GM10248 (cell line): ENCODE results near the gene PBX2.
"Not testable (repeated sequence)": the region's sequence is repeated elsewhere in the genome, so short reads cannot be mapped to it uniquely, and the experiment has no call there.

Experiments
- CTCF ChIA-PET: fragments of 300-600 bp; sonication (Branson Sonifier 250); formaldehyde crosslinking; extraction: SDS; loops from one replicate; lab custom pipeline; 2021; ENCODE audit warnings: antibody characterized with exemption; lab: Yijun Ruan, JAX
- POLR2A ChIA-PET: fragments of 350-650 bp; sonication (Branson Sonifier 250); formaldehyde crosslinking; extraction: SDS; loops from one replicate; lab custom pipeline; 2020; ENCODE audit warnings: antibody characterized with exemption; lab: Yijun Ruan, JAX
- DNase-seq: peaks from one replicate; pipeline ENCODE4 v3.0.0; 2012; ENCODE audit errors: extremely low spot score
- TF ChIP-seq, protein P1 (sequence below): IDR thresholded peaks from 2 replicates; pipeline ENCODE4 v1.5.1; 2012; ENCODE audit warnings: mild to moderate bottlenecking, low read depth; ENCODE audit errors: extremely low read depth, missing control alignments, control extremely low read depth

PBX2 gene

DNA sequence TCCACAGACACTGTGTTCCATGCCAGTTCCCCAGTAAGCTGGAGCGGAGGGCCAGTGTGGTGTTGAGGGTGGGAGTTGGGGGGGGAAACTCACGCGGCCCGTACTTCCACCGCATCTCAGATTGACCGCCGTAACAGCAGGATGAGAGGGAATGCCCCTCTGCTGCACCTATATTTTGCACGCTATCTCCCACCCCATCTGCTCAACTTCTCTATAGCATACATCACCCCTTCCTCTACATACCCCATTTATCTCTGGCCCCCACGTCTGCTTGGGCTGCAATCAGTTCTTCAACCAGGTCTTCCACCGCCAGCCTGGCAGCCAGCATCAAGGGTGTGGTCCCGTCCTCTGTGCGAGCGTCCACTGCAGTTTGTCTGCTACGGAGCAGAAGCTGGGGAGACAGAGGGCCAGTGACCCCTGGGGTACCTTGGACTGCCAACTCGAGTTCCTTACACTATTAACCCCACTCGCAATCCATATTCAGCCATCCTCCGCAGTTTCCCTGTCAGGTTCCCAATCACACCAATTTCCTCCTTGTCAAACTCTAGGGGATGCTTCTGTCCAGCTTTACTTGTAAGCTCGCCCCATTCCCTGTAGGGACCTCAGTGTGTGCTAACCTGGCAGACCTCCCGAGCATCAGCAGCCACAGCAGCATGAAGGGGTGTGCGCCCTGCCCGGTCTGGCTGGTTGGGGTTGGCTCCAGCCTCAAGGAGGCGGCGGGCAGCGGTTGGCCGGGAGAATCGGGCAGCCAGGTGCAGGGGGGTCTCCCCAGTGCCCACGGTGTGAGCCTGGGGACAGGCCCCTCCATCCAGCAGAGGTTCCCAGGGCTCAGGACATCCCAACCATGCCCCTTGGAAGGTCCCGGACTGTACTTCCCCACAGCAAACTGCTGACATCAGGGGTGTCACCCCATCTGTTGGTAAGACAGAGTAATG is 6.9 kb upstream of the PBX2 start:
- peak; percentile 55 for DNase-seq
- ChIA-PET POLR2A (interaction anchor here (0.7 kb wide), 1 partner anchor 1146 kb away, joined by 5 read pairs; no protein-coding TSS in a partner anchor), CTCF (interaction anchor here (1.5 to 1.6 kb wide), 3 partner anchors 9 to 150 kb away, joined by 4 to 7 read pairs (median 6); no protein-coding TSS in a partner anchor)
- TF ChIP-seq, protein P1, sequence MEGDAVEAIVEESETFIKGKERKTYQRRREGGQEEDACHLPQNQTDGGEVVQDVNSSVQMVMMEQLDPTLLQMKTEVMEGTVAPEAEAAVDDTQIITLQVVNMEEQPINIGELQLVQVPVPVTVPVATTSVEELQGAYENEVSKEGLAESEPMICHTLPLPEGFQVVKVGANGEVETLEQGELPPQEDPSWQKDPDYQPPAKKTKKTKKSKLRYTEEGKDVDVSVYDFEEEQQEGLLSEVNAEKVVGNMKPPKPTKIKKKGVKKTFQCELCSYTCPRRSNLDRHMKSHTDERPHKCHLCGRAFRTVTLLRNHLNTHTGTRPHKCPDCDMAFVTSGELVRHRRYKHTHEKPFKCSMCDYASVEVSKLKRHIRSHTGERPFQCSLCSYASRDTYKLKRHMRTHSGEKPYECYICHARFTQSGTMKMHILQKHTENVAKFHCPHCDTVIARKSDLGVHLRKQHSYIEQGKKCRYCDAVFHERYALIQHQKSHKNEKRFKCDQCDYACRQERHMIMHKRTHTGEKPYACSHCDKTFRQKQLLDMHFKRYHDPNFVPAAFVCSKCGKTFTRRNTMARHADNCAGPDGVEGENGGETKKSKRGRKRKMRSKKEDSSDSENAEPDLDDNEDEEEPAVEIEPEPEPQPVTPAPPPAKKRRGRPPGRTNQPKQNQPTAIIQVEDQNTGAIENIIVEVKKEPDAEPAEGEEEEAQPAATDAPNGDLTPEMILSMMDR: peak; percentile 19

DNA sequence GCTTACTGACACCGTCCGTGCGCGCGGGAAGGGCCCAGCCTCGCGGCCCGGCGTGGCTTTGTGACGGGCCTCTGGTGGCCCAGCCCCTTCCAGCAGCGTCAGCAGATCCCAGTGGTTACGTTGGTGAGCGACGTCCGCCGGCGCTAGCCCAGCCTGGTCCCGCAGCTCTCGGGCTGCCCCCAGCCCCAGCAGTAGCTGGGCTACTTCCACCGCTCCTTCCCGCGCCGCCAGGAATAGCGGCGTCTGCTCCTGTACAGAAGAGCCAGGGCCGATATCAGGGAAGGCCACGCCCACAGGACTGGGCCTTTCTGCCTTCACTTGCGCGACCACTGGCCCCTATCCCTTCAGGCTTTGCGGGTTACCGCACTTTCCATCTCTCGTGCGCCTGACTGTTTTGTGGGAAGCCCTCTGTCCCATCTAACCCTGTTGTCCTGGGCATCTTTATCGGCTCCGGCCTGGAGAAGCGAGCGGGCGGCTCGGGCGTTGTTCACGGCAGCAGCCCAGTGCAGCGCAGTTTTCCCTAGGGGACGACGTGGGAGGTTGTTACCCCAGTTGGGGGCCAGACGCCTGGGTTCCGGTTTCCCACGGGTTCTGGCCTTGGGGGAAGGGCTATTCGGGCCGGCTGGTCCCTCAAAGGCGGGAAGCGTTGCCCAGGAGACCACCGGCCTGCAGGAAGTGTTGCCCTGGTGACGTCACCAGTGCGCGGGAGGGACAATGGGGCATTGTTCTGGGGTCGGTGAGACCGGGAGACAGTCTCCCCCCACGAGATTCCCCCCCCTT is 6.1 kb upstream of the PBX2 start:
- TF ChIP-seq, protein P1: no peak
- DNase-seq: peak; percentile 79
- ChIA-PET CTCF (interaction anchor here (0.7 to 2.2 kb wide), 15 partner anchors 9 to 109 kb away, joined by 3 to 11 read pairs (median 4); partner anchors contain the start of genes AGPAT1, ATF6B and FKBPL), POLR2A (interaction anchor here (0.5 to 0.8 kb wide), 3 partner anchors 68 to 360 kb away, joined by 3 to 8 read pairs (median 7); partner anchors contain the start of genes ATF6B and NEU1)

DNA sequence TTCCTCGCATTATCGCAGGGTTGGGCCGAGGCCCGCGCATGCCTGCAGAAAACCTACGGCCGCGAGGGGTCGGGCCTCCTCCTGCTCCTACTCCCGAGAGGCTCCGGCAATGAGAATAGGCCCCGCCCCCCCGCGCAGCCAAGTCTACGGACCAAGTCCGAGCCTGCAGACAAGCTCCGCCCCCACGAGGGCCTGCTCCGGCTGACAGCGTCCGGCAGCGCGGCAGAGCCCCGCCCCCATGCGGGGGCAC is 5.6 kb upstream of the PBX2 start:
- CTCF ChIA-PET: interaction anchor here (0.7 to 2.2 kb wide), 16 partner anchors 9 to 108 kb away, joined by 3 to 11 read pairs (median 4); partner anchors contain the start of genes AGPAT1, ATF6B and FKBPL
- DNase-seq: peak; percentile 98
- POLR2A ChIA-PET: interaction anchor here (0.5 to 0.8 kb wide), 3 partner anchors 67 to 360 kb away, joined by 3 to 8 read pairs (median 7); partner anchors contain the start of genes ATF6B and NEU1
- TF ChIP-seq, protein P1: peak; percentile 22

DNA sequence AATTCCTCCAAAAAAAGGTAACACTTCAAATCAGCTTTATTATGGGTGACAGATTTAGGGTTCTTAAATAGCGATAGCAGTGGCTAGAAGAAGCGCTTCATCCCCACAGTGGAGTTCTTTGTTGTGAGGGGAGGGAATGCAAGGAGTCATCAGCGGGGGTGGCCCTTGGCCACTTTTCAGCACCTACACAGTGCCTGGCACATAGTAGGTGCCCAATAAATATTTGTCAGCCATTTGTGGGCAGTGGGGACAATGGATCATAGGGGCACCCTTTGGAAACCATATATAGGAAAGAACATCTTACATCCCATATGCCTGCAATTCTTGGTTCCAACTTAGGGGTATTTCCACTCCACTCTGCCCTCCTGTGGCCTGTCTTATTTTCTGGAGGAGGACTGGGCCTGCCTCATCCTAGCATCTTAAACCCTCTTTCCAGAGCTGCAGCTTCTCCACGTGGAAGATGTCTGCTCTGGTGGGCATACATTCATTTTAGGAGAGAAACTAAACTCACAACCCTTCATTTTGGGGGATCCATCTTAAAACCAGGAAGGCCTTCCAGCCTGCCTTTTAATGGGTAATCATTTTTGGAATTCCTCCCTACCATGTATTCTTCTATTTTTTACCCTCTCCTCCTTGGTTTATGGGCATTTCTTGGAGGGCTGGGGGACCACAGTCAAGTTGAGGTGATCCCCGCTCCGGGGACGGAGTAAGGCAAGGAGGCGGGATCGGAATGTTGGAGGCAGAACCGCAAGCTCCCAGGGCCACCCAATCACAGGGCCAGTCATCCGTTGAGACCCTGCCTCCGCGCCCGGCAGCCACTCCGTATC is 5.0 kb upstream of the PBX2 start:
- CTCF ChIA-PET: interaction anchor here (0.7 to 2.2 kb wide), 16 partner anchors 9 to 108 kb away, joined by 3 to 11 read pairs (median 4); partner anchors contain the start of genes AGPAT1, ATF6B and FKBPL

DNA sequence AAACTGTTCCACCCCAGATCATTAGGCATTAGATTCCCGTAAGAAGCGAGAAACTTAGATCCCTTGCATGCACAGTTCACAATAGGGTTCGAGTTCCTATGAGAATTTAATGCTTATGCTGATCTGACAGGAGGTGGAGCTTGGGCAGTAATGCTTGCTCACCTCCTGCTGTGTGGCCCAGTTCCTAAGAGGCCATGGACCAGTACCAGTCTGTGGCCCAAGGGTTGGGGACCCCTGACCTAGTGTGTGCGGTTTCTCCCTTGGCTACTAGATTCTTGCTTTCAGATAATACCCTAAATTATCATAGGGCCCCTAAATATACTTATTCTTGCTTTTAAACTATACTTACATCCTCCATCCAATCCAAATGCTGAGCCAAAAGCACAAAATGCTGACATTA is 4.4 kb upstream of the PBX2 start:
- TF ChIP-seq, protein P1: no peak
- ChIA-PET POLR2A (no interaction called here), CTCF (interaction anchor here (1.0 to 2.2 kb wide), 5 partner anchors 10 to 75 kb away, joined by 3 to 11 read pairs (median 4); partner anchors contain the start of genes ATF6B and FKBPL)
- no peak for DNase-seq

More for the DNA sequence above, 5.0 kb upstream of the PBX2 start:
- no peak for DNase-seq
- POLR2A ChIA-PET: interaction anchor here (0.5 to 0.8 kb wide), 3 partner anchors 67 to 359 kb away, joined by 3 to 8 read pairs (median 7); partner anchors contain the start of genes ATF6B and NEU1
- TF ChIP-seq, protein P1: peak; percentile 44

DNA sequence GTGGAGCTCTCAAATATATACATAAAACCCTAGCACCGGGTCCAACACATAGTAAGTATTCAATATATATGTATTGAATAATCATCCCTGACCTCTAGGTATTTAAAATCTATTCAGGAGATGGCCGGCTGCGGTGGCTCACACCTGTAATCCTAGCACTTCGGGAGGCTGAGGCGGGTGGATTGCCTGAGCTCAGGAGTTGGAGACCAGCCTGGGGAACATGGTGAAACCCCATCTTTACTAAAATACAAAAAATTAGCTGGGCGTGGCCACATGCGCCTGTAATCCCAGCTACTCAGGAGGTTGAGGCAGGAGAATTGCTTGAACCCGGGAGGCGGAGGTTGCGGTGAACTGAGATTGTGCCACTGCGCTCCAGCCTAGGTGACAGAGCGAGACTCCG is 3.1 kb upstream of the PBX2 start:
- POLR2A ChIA-PET: interaction anchor here (1.4 to 1.8 kb wide), 2 partner anchors 11 to 16 kb away, joined by 5 to 9 read pairs; no protein-coding TSS in a partner anchor
- CTCF ChIA-PET: interaction anchor here (1.0 to 1.7 kb wide), 2 partner anchors 63 to 74 kb away, joined by 4 read pairs; partner anchors contain the start of gene FKBPL
- DNase-seq: not testable (repeated sequence)
